ENCODE measurements around the gene GSTA4.

DNA sequence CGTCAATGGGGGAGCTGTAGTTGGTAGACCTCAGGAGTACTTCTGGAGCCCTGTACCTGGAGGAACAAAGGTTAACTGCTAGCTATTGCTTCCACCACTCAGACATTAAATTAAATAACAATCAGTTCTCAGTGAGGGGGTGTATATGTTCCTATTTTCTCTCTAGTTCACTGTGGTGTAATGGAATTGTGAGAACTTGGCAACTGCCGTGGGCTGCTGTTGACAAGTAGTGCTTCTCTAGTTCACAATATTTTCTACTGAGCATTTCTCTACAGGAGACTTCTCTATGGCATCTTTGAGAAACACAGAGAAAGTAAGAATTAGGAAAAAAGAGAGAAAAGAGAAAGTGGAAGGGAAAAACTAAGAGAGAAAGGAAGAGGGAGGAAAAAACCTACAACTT lies 23.4 kb upstream of the GSTA4 start:
- no peak for TF ChIP-seq YY1 (IDR thresholded peaks at IDR 0.05; ENCODE audit: insufficient read depth, insufficient read length)
- TF ChIP-seq ZNF274 (IDR thresholded peaks at IDR 0.05; ENCODE audit: low read depth, low read length): no peak

Data from NT2/D1 (cell line).